ENCODE measurements around the gene RAB3IP. TPM values are rescaled to one million over a fixed set of nuclear protein-coding genes. Genes with fewer than 3 reads are reported as not detected.

RAB3IP gene
- total and polyA plus RNA-seq, 8 donors = 13.9 to 33.0 (median 22.1) TPM

DNA sequence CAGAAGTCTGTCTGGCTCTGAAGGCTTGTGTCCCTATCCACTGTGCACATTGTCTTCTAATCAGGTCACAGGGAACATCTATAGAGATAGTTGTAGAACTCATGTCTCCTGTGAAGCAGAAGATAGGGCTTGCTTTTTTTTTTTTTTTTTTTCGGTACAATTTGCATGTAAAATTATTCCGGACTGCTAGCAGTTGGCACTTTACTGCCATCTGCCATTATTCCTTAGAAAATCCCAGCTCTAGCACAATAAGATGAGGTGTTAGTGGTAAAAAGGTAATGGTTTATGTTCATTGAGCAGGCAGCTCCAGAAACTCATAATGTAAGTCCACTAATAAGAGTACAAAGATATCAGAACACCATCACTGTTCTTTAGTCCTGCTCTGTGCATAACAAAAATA is 95.0 kb downstream of the RAB3IP start:
- Histone ChIP-seq H3K36me3 (no peaks in the 10 kb centered on the region), H3K4me1 (peaks cover 0 to 6% (median 2%) of the 10 kb centered on the region in 4 donors), H3K9me3 (no peaks in the 10 kb centered on the region), H3K4me3 (no peak overlapping the region), H3K27ac (no peak overlapping the region), H3K27me3 (no peaks in the 10 kb centered on the region)
- TF ChIP-seq EP300 (IDR thresholded peaks at IDR 0.05) (no peak), POLR2A (IDR thresholded peaks at IDR 0.05) (no peak), POLR2AphosphoS5 (IDR thresholded peaks at IDR 0.05) (no peak)
- TF ChIP-seq, protein P1, sequence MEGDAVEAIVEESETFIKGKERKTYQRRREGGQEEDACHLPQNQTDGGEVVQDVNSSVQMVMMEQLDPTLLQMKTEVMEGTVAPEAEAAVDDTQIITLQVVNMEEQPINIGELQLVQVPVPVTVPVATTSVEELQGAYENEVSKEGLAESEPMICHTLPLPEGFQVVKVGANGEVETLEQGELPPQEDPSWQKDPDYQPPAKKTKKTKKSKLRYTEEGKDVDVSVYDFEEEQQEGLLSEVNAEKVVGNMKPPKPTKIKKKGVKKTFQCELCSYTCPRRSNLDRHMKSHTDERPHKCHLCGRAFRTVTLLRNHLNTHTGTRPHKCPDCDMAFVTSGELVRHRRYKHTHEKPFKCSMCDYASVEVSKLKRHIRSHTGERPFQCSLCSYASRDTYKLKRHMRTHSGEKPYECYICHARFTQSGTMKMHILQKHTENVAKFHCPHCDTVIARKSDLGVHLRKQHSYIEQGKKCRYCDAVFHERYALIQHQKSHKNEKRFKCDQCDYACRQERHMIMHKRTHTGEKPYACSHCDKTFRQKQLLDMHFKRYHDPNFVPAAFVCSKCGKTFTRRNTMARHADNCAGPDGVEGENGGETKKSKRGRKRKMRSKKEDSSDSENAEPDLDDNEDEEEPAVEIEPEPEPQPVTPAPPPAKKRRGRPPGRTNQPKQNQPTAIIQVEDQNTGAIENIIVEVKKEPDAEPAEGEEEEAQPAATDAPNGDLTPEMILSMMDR (IDR thresholded peaks at IDR 0.05) = no peak
- no peak for DNase-seq
- intact Hi-C loops (cut with DNase I; ENCODE audit: low total_unique reads) = no loop called here
- WGBS, 5 donors = 58 to 86% (median 76%) methylated on average over 2 of the region's 2 CpGs

DNA sequence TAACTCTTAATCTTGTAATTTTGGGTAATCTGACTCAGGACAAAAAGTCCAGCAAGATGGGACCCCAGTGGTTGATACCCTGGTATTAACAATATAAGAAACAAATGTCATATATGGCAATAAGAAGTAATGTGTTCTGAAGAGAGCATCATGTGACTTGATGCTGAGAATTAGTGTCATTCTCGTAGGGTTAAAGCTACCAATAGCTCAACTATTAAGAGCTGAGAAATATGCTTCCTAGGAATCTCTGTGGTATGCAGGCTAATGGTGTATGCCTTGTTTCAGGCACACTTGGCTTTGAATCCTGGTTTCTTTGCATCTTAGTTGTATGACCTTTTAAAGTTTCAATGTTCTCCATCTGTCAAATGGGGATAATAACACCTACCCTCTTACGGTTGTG is 95.5 kb downstream of the RAB3IP start:
- no peak overlapping the region for H3K27ac ChIP-seq
- no peaks in the 10 kb centered on the region for H3K9me3 ChIP-seq
- peaks cover 0 to 6% (median 2%) of the 10 kb centered on the region in 4 donors for H3K4me1 ChIP-seq
- WGBS, 5 donors = 69 to 83% (median 75%) methylated on average over 2 of the region's 2 CpGs
- no peak for DNase-seq
- H3K4me3 ChIP-seq = no peak overlapping the region
- no peaks in the 10 kb centered on the region for H3K27me3 ChIP-seq
- TF ChIP-seq, protein P1 (IDR thresholded peaks at IDR 0.05) = no peak
- TF ChIP-seq POLR2A (IDR thresholded peaks at IDR 0.05) = no peak
- no peak for TF ChIP-seq EP300 (IDR thresholded peaks at IDR 0.05)
- no peak for TF ChIP-seq POLR2AphosphoS5 (IDR thresholded peaks at IDR 0.05)
- intact Hi-C loops (cut with DNase I; ENCODE audit: low total_unique reads) = no loop called here
- H3K36me3 ChIP-seq = no peaks in the 10 kb centered on the region

DNA sequence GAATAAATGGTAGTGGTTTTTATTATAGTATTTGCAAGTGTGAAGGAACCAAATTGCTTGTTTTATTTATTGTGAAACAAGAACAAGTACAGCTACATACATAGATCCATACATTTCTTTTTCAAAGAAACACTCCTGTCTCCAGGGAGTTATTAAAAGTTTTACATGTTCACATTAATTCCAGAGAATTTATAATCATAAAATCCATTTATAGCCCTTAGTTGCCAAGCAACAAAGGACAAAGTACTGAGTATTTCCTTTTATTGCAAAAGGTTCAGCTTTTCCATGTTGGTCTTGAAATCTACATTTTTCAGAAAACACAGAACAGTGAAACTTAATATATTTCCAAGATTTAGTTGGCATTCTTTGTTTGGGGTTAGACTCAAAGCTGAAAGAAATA is 95.9 kb downstream of the RAB3IP start:
- H3K36me3 ChIP-seq = no peaks in the 10 kb centered on the region
- no peaks in the 10 kb centered on the region for H3K27me3 ChIP-seq
- intact Hi-C loops (cut with DNase I; ENCODE audit: low total_unique reads) = no loop called here
- no peak overlapping the region for H3K4me3 ChIP-seq
- peaks cover 0 to 6% (median 2%) of the 10 kb centered on the region in 4 donors for H3K4me1 ChIP-seq
- TF ChIP-seq POLR2A (IDR thresholded peaks at IDR 0.05) (no peak), EP300 (IDR thresholded peaks at IDR 0.05) (no peak), POLR2AphosphoS5 (IDR thresholded peaks at IDR 0.05) (no peak)
- TF ChIP-seq, protein P1 (IDR thresholded peaks at IDR 0.05) = no peak
- DNase-seq = no peak
- H3K27ac ChIP-seq = no peak overlapping the region
- no peaks in the 10 kb centered on the region for H3K9me3 ChIP-seq

DNA sequence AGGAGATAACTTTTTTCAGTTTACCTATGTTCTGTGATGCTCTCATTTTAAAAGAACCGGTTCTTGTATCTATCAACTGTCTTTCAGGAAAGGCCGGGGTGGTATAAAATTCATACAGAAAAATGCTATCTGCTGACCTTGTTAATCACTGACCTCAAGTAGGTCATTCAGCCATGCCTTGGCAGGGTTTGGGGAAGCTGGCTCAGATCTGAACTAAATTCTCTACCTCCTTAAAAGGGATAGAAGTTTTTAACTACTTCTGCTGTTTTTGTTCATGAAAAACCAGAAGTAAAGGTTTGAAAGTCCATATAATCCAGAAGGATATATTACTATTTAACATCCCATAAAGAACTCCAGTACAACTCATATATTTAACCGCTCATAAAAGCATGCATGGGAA is 96.4 kb downstream of the RAB3IP start:
- no peaks in the 10 kb centered on the region for H3K27me3 ChIP-seq
- no peak overlapping the region for H3K27ac ChIP-seq
- no peak overlapping the region for H3K4me3 ChIP-seq
- peaks cover 0 to 6% (median 2%) of the 10 kb centered on the region in 4 donors for H3K4me1 ChIP-seq
- intact Hi-C loops (cut with DNase I; ENCODE audit: low total_unique reads) = no loop called here
- TF ChIP-seq POLR2AphosphoS5 (IDR thresholded peaks at IDR 0.05) = no peak
- no peak for TF ChIP-seq EP300 (IDR thresholded peaks at IDR 0.05)
- TF ChIP-seq, protein P1 (IDR thresholded peaks at IDR 0.05) = no peak
- TF ChIP-seq POLR2A (IDR thresholded peaks at IDR 0.05) = no peak
- no peaks in the 10 kb centered on the region for H3K9me3 ChIP-seq
- no peak for DNase-seq
- no peaks in the 10 kb centered on the region for H3K36me3 ChIP-seq
- WGBS, 5 donors = 46 to 57% (median 55%) methylated on average over 3 of the region's 3 CpGs
